ENCODE data around the gene PLEKHA5.
"Not testable (repeated sequence)": the region's sequence is repeated elsewhere in the genome, so short reads cannot be mapped to it uniquely, and the experiment has no call there.

The PLEKHA5 gene

DNA sequence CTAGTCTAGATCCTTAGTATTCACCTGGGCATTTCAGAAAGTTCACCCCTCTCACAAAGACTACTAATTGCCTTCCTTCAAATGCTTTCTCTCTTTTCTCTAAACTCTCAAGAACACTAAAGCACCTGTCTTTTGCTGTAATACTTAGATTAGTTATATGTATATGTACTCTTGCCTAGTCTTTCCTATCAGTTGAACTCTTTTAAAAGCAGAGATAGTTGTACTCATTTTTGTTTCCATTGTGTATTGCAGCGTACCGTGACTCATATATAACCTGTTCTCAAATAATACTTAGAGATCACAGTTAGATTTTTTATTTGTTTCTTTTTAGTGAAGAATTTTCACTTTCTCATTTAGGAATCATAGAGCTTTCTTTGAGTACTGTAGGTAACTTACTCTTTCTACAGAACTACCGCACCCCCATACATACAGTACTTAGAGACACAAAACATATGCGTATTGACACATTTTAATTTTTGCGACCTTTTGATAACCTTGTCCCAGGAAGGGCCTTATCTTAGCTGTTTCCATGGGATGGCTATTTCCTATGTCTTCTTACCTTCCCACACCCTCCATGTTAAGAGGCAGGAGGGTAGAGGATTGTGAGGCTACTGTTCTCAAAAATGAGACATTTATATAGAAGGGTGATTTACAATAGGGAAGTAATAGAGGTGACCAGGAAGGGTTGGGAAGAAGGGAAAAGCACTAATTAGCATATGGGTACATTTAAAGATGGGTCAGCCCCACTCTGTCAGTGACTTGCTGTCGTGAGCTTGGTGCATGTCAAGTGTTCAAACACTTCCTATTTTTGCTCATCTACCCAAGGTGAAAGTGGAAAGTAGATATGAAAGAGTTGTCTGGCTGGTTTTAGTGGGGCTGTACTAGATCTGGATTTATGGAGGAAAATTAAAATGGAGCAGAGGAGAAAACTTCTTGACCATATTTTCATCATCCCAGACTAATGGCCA is 74.3 kb downstream of the PLEKHA5 start:
- DNase-seq, result no peak

DNA sequence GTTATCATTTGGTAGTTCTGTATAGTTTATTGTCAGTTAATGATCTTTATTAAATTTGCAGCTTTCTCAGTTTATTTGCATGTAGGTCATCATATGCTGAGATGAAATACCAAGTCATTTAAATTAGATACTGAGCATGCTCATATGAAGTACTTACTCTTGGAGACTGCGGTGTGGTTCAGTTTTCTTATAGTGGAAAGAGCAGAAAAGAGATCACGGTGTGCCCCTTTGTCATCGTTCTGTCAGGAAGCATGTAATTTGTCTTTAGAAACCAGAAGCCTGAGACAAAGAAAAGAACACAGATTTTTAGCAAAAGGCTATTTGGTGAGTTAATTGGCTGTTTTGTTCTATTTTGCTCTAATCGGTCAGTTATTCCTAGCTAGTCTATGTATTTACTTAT is 75.6 kb downstream of the PLEKHA5 start:
- DNase-seq, result no peak

DNA sequence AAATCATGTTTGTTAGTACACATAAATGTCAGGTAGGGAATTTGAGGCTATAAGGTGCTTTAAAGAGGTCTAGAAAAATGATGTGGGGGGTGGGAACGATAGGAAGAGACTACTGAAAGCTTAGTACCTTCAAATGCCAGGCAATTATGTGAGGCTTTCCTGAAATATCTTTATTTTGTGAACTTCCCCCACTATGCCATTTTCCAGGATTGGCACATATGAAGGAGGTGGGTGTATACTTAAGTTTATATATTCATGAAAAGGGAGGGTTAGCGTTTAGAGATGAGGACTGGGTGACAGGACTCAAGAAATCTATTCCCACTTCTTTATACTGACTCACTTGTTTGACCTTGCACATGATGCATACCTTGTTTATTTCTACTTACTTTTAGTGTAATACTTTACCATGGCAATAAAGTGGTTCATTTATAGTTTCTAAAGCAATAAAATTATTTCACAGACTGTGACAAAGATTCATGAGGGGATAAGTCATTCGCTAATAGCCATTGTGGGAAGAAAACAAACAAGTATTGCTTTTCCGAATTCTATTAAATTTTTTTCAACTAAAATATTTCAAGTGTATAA is 77.1 kb downstream of the PLEKHA5 start:
- no peak for DNase-seq

DNA sequence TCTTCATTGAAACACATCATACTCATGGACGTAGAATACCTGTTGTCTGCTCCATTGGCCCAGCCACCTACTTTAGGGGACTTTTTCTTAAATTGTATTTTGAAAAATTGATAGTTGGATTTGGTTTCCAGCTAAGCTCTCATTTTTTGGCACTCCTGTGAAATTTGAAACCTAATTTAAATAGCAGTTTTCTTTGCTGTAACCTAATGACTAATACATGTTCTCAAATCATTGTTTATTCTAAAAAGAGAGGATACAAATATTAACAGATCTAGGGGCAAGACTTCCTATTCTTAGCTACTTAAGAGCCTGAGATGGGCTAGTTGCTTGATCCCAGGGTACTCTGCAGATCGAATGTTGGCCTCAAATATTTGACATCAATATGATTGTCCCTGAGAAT is 78.9 kb downstream of the PLEKHA5 start:
- DNase-seq, result no peak

GRCh38 chr12:19209661-19210060 is 80.1 kb downstream of the PLEKHA5 start:
- no peak for DNase-seq

DNA sequence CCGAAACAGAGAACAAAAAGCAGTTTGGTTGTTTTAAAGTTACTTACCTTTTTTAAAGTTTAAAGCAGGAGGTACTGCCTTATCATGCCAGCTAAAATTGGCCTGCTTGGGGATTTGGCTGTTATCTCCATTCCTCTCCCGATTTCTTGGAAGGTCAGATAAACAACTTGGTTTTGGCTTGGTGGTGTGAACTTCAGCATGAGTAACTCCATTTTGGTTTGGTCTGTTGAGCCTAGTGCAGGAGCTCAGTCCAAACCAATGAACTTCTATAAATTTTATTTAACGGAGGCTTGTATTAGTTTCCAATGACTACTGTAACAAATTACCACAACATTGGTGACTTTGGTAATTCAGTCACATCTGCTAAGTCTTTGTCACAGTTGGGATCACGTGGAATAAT is 82.3 kb downstream of the PLEKHA5 start:
- no peak for DNase-seq

DNA sequence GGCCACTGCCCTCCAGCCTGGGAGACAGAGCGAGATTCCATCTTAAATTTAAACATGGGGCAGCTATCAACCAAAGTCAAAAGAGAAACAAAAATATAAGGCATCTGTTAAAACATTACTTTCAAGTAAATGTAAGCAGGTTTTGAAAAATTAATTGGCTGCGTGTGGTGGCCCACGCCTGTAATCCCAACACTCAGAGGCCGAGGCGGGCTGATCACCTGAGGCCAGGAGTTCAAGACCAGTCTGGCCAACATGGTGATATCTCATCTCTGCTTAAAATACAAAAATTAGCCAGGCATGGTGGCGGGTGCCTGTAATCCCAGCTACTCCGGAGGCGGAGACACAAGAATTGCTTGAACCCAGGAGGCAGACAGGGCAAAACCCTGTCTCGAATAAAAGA is 82.7 kb downstream of the PLEKHA5 start:
- DNase-seq, result no peak

DNA sequence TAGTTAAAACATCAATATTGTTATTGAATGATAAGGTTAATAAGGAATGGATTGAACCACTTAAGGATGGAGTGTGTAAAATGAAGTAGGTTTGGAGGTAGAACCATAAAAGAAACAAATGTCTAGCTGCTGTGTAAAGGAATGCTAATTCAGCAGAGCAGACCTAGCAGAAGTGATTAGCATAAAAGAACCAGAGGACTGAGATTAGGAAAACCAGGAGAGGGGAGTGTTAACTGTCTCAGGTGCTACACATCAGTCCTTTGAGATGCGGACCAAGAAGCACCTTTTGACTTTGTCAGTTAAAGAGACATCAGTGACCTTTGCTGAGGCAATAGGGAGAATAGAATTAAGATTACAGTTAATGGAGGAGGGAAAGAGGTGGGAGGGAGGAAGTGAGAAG is 84.5 kb downstream of the PLEKHA5 start:
- DNase-seq, result no peak

- no peak for DNase-seq
Measured at GRCh38 chr12:19215115-19215514, 85.6 kb downstream of the PLEKHA5 start.

DNA sequence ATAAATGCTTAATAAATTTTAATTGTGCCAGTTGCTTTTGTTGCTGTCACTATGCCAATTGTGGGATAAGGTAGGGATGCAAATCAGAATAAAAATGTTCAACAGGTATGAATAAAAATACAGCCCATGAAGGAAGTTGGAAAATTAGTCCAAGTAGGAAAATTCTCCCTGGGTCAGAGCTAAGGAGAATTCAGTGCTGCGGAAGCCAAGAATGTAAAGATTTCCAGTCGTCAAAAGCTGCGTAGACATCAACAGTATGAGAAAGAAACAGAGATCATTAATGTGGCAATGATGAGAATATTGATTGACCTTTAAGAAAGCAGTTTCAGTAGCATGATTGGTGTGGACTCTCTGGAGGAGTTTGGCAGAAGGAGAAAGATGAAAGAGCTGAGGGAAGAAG is 87.9 kb downstream of the PLEKHA5 start:
- DNase-seq, result no peak

DNA sequence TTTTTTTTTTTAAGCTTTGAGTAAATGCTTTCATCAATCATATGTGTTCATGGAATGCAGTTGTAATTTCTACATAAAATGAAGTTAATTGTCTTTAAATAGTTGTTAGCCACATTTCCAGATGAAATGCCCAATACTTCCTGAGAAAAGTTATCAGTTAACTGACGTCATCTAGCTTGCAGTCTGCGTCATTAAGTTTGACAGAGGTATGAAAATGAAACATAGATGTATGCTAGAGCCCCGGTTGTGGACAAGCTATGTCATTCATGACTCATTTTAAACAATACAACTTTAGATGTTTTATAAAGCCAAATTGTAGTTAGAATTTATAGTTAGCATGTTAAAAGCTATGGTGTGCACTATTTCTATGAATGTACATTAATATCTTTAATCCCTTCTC is 90.7 kb downstream of the PLEKHA5 start:
- DNase-seq, result no peak

- DNase-seq, result no peak
Measured at GRCh38 chr12:19220852-19221466, 91.4 kb downstream of the PLEKHA5 start.

- no peak for DNase-seq
Measured at GRCh38 chr12:19222558-19222957, 93.0 kb downstream of the PLEKHA5 start.

- no peak for DNase-seq
Measured at GRCh38 chr12:19223018-19223417, 93.5 kb downstream of the PLEKHA5 start.

DNA sequence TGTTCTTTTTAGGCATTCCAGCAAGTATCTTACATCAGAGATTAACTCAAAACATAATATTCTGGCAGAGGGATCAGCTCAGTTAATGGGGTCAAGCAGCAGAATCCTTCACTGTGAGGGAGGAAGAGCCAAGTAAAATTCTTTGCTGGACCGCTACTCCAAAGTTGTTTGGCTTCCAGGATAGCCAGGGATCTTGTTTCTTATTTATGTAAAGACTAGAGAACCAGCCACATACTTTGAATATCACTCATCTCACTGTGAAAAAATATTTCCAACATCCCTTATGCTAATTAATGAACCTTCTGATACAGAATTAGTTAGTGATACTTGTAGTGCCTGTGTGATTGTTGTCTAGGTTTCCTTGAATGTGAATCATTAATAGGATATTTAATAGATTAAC is 94.2 kb downstream of the PLEKHA5 start:
- no peak for DNase-seq

GRCh38 chr12:19224746-19225145 is 95.2 kb downstream of the PLEKHA5 start:
- no peak for DNase-seq

- no peak for DNase-seq
Measured at GRCh38 chr12:19227190-19227879, 97.8 kb downstream of the PLEKHA5 start.

DNA sequence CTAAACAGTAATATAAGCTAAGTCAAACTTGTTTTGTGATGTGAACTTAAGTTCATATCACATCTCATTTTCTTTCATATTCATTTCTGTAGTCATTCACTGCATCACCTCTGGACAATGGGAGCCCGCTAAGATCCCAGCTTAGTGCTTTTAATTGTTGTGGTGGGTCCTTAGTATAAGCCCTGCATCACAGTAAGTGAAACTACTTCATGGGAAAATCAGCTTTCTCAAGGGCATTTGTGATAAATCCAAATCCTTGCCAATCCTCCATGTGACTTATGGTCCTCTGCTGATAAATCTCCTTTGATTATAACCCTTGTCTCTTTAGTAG is 98.3 kb downstream of the PLEKHA5 start:
- no peak for DNase-seq

- not testable (repeated sequence) for DNase-seq
Measured at GRCh38 chr12:19229021-19229420, 99.5 kb downstream of the PLEKHA5 start.

DNA sequence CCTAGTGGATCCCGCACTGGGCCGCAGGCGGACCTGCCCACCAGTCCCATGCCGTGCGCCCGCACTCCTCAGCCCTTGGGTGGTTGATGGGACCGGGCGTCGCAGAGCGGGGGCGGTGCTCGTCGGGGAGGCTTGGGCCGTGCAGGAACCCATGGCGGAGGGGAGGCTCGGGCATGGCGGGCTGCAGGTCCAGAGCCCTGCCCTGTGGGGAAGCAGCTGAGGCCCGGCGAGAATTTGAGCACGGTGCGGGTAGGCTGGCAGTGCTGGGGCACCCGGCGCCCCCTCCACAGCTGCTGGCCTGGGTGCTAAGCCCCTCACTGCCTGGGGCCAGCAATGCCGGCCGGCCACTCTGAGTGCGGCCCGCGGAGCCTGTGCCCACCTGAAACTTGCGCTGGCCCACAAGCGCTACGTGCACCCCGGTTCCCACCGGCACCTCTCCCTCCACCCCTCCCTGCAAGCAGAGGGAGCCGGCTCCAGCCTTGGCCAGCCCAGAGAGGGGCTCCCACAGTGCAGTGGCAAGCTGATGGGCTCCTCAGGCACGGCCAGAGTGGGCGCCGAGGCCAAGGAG is 100.8 kb downstream of the PLEKHA5 start:
- DNase-seq, result no peak

DNA sequence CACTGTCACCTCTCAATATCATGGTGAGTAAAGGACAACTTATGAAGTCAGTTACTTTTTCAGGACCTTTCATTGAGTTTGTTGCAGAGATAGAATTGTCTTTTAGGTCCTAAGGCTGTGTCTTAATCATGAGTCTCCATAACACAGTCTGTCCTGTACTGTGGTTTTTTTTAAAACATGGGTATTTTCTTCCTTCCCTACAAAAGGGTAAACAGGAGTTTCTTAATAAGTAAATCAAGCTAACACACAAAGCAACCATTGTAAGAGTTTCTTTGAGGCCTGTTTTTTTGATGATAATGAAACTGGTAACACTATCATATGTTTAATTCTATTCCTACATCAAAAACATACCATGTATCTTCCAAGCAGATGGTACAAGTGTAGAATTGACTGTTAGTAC is 101.4 kb downstream of the PLEKHA5 start:
- DNase-seq, result no peak

GRCh38 chr12:19234171-19234704 is 104.7 kb downstream of the PLEKHA5 start:
- no peak for DNase-seq

All from activated CD4-positive, alpha-beta T cell treated with anti-CD3 and anti-CD28 coated beads, Interleukin-2, amount 50 U/mL, for 4 hours (primary cell).